NT2/D1 (cell line): ENCODE measurements around the gene GPR157.

Source experiments
- DNase-seq: peaks from one replicate; pipeline ENCODE4 v3.0.0-alpha.2; 2011; ENCODE audit warnings: low read depth, low spot score
- H3K27me3 ChIP-seq: 2 replicates; pipeline ENCODE4 v1.6.0; 2011; ENCODE audit warnings: mild to moderate bottlenecking; ENCODE audit not compliant: insufficient read length, insufficient read depth
- H3K36me3 ChIP-seq: 2 replicates; pipeline ENCODE4 v1.6.1; 2011; ENCODE audit warnings: mild to moderate bottlenecking, low read length, mixed read lengths; ENCODE audit not compliant: insufficient read depth, insufficient read length
- H3K4me1 ChIP-seq: 2 replicates; pipeline ENCODE4 v1.5.1; 2011; ENCODE audit not compliant: insufficient read depth, insufficient read length
- H3K4me3 ChIP-seq: 2 replicates; pipeline ENCODE4 v1.5.1; 2011; ENCODE audit warnings: low read depth; ENCODE audit not compliant: insufficient read length
- H3K9ac ChIP-seq: 2 replicates; pipeline ENCODE4 v1.6.0; 2011; ENCODE audit warnings: low read depth; ENCODE audit not compliant: insufficient read length
- H3K9me3 ChIP-seq: 2 replicates; pipeline ENCODE4 v1.5.1; 2011; ENCODE audit warnings: mild to moderate bottlenecking, low read length; ENCODE audit not compliant: insufficient read depth
- SUZ12 ChIP-seq: IDR thresholded peaks from 2 replicates; pipeline ENCODE4 v1.6.1; 2011; ENCODE audit not compliant: insufficient read length, insufficient read depth; ENCODE audit errors: extremely low read depth
- YY1 ChIP-seq: IDR thresholded peaks from 2 replicates; pipeline ENCODE4 v1.6.1; 2011; ENCODE audit not compliant: insufficient read length, insufficient read depth
- ZNF274 ChIP-seq: IDR thresholded peaks from 2 replicates; pipeline ENCODE4 v1.6.1; 2011; ENCODE audit warnings: mild to moderate bottlenecking, low read depth, low read length

The GPR157 gene

GRCh38 chr1:9128520-9129265 lies at the start of gene GPR157:
TSS of gene GPR157 (minus strand) at chr1:9129102. CDS start at chr1:9129027, 75 bp downstream.
- Histone ChIP-seq H3K4me1 (no peaks in the 10 kb centered on the region), H3K9ac (peak within 1 kb of the TSS; percentile 87), H3K9me3 (no peaks in the 10 kb centered on the region), H3K27me3 (peaks cover 13% of the 10 kb centered on the region), H3K4me3 (peak within 1 kb of the TSS; percentile 61), H3K36me3 (no peaks in the 10 kb centered on the region)
- DNase-seq, result no peak
- no peak for TF ChIP-seq YY1
- TF ChIP-seq SUZ12, result no peak
- no peak for TF ChIP-seq ZNF274

- TF ChIP-seq YY1 (no peak), SUZ12 (no peak), ZNF274 (no peak)
- peaks cover 32% of the 10 kb centered on the region for H3K36me3 ChIP-seq
- no peaks in the 10 kb centered on the region for H3K4me1 ChIP-seq
- H3K9me3 ChIP-seq, result peaks cover 8% of the 10 kb centered on the region; the same call in 1 of the 2 replicates
- H3K9ac ChIP-seq, result no peak overlapping the region
- H3K4me3 ChIP-seq, result no peak overlapping the region
- H3K27me3 ChIP-seq, result no peaks in the 10 kb centered on the region
- DNase-seq, result no peak
These were observed 45.9 kb upstream of the GPR157 start for GRCh38 chr1:9174762-9175161.

- no peak for DNase-seq
- TF ChIP-seq YY1 (no peak), ZNF274 (no peak), SUZ12 (no peak)
- peaks cover 8% of the 10 kb centered on the region; the same call in 1 of the 2 replicates for H3K9me3 ChIP-seq
- H3K27me3 ChIP-seq, result no peaks in the 10 kb centered on the region
- H3K4me1 ChIP-seq, result no peaks in the 10 kb centered on the region
- H3K36me3 ChIP-seq, result peaks cover 32% of the 10 kb centered on the region
- H3K9ac ChIP-seq, result no peak overlapping the region
- no peak overlapping the region for H3K4me3 ChIP-seq
These were observed 45.3 kb upstream of the GPR157 start for GRCh38 chr1:9174243-9174642.

- Histone ChIP-seq H3K4me3 (no peak overlapping the region), H3K9me3 (0 out of 2 replicates have a peak, but pooled peaks cover under 1% of the 10 kb centered on the region), H3K4me1 (peaks cover 3% of the 10 kb centered on the region), H3K27me3 (no peaks in the 10 kb centered on the region), H3K9ac (no peak overlapping the region), H3K36me3 (peaks cover 17% of the 10 kb centered on the region)
- no peak for TF ChIP-seq ZNF274
- no peak for TF ChIP-seq YY1
- TF ChIP-seq SUZ12, result no peak
- no peak for DNase-seq
These were observed 40.8 kb upstream of the GPR157 start for GRCh38 chr1:9169601-9170137.

- no peak overlapping the region for H3K4me3 ChIP-seq
- H3K9me3 ChIP-seq, result no peaks in the 10 kb centered on the region
- H3K9ac ChIP-seq, result no peak overlapping the region
- DNase-seq, result no peak
- no peak for TF ChIP-seq YY1
- no peak for TF ChIP-seq SUZ12
- no peak for TF ChIP-seq ZNF274
- H3K36me3 ChIP-seq, result peaks cover 5% of the 10 kb centered on the region
- no peaks in the 10 kb centered on the region for H3K27me3 ChIP-seq
- H3K4me1 ChIP-seq, result peaks cover 11% of the 10 kb centered on the region
These were observed 38.7 kb upstream of the GPR157 start for GRCh38 chr1:9167638-9168037.

- Histone ChIP-seq H3K4me1 (peaks cover 17% of the 10 kb centered on the region), H3K9ac (peak overlapping the region; percentile 50), H3K36me3 (peaks cover 6% of the 10 kb centered on the region), H3K27me3 (no peaks in the 10 kb centered on the region), H3K4me3 (no peak overlapping the region), H3K9me3 (no peaks in the 10 kb centered on the region)
- DNase-seq, result no peak
- TF ChIP-seq ZNF274 (no peak), YY1 (no peak), SUZ12 (no peak)
These were observed 37.7 kb upstream of the GPR157 start for GRCh38 chr1:9166289-9167235.

GRCh38 chr1:9165396-9165795 lies 36.5 kb upstream of the GPR157 start:
- no peak for TF ChIP-seq YY1
- no peak for TF ChIP-seq ZNF274
- TF ChIP-seq SUZ12, result no peak
- peaks cover 17% of the 10 kb centered on the region for H3K4me1 ChIP-seq
- H3K36me3 ChIP-seq, result peaks cover 6% of the 10 kb centered on the region
- no peaks in the 10 kb centered on the region for H3K27me3 ChIP-seq
- no peaks in the 10 kb centered on the region for H3K9me3 ChIP-seq
- no peak for DNase-seq
- no peak overlapping the region for H3K9ac ChIP-seq
- H3K4me3 ChIP-seq, result no peak overlapping the region
